Stimulated activated CD8-positive, alpha-beta memory T cell treated with anti-CD3 and anti-CD28 coated beads, Interleukin-4, amount 100 ng/mL, for 1 hour (primary cell): ENCODE data around the gene DDR2.
A peak's percentile ranks its signal among the peaks of the same experiment; 100 is the strongest.
"Not testable (repeated sequence)": the region's sequence is repeated elsewhere in the genome, so short reads cannot be mapped to it uniquely, and the experiment has no call there.

Source experiments
- DNase-seq, 2 donors: peaks; one replicate each; pipeline ENCODE4 v3.0.0-alpha.2; 2020; ENCODE audit warnings: low read depth in 2 of 2, low spot score in 1 of 2

Gene DDR2

GRCh38 chr1:162753998-162754585, 121.8 kb downstream of the DDR2 start:
- DNase-seq, result no peak

DNA sequence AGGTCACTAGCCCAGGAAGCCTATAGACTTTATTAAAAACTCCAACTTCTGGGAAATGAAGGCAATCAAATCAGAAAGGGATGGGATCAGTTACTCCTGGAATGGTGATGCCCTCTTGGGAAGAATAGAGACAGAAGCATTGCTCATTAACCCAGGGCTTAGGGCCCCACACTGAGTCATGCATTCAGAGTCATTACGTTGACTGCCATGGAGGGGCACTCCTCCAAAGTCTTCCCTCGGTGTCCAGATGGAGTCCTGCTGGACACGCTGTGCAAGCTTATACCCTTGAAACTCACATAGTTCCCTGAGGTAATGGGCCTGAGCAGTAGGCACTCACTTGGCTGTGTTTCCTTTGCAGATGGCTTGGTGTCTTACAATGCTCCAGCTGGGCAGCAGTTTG, 123.0 kb downstream of the DDR2 start:
- no peak for DNase-seq

DNA sequence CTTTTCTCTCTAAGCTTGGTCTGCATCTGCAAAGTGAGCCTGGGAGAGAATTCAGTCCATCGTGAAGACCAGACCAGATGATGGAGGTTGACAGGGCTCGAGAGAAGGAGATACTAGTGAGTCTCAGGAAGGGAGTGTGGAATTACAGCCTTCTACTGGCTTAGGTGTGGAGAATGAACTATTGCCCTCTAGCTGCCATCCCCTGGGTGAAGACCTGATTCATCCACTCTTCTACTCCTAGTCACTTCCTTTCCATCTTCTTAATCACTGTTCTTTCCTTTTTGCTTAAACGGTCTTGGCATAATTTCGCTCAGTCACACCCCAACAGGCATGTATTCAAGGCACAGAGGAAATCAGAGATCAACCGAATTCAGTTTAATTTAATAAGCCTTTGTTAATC, 124.3 kb downstream of the DDR2 start:
- DNase-seq, result no peak

DNA sequence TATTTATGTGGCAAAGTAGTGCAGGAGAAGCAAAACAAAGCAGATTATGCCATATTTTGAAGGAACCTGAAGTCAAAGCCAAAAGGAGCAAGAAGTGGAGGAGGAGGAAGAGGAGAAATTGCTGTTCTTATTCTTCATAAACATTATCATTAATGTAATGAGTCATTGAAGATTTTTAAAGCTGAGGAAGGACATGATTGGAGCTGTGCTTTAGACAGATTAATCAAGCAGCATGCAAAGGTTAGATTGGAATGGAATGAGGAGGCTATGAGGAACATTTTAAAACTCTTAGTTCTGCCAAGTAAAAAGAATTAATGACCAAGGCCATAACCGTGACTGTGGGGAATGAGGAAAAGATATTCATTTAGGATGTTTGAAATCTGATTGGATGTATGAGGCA, 125.2 kb downstream of the DDR2 start:
- no peak for DNase-seq

DNA sequence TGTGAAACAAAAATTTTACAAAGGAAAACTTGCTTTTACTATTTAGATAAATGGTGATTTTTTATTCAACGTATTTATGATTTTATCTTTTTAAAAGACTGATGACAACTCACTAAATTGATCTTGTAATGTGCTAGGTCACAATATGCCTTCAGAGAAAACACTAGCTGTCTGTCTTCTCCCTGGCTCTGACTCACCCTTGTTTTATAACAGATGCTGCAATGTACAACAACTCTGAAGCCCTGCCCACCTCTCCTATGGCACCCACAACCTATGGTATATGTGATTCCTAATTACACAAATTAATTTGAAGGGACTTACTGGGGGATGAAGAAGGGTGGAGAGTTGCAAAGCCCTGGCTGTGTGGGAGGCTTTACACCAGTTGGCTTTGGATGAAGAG, 133.5 kb downstream of the DDR2 start:
- DNase-seq, result no peak

GRCh38 chr1:162772571-162773154, 140.4 kb downstream of the DDR2 start:
- no peak for DNase-seq

DNA sequence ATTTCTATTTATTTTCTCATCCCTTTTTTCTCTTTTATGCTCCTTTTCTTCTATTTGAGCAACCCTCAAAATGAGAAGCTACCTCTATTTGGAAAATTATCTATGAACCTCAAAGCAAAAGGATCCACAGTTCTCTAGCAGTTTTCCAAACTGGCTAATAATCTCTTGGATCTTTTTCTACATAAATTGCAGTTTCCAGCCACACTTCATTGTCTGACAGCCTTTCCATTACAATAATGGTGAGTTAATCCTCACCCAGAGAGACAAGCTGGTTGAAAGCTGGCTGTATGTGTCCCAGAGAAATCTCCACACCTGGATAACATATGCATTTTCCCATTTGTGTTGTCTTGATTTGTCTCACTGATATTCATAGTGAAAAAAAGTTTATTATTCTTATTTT, 141.7 kb downstream of the DDR2 start:
- DNase-seq, result no peak

GRCh38 chr1:162779043-162779442, 146.8 kb downstream of the DDR2 start:
- DNase-seq, result no peak

DNA sequence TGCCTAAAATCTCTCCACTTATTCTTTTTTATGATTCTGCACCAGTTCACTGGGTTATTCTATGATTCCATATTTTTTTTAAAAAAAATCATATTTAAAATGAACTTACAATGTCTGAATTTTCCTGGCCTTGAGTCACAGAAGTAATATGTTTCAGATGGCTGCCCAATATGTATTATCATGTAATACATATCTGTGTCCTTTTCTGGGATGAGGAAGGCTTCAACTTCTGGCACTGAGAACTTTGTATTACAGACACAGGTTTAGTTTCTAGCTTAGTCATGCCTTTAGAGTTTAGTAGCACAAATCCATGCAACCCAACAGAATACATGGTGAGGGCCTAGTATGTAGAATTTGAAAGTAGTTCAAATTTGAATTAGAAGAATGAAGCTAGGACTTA, 150.4 kb downstream of the DDR2 start:
- DNase-seq, result no peak

- DNase-seq, result not testable (repeated sequence)
Measured at GRCh38 chr1:162784926-162785325, 152.7 kb downstream of the DDR2 start.

DNA sequence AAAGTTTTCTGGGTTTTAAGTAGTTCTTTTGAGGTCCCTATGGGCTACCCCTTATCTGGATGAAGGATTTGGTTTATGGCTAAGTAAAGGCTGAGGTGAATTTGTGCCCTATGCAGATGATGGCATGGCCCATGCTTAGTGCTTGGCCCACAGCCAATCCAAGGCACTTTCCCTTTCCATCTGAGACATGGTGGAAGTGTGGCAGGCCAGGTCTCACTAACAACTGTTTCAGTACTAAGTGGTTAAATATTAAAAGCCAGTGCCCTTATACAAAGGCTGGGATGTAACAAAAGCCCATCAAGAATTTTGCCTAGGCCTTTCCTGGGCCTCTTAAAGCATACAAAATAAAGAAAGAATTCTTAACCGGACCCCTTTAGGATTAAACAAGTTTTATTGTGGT, 156.5 kb downstream of the DDR2 start:
- DNase-seq, result not testable (repeated sequence)

DNA sequence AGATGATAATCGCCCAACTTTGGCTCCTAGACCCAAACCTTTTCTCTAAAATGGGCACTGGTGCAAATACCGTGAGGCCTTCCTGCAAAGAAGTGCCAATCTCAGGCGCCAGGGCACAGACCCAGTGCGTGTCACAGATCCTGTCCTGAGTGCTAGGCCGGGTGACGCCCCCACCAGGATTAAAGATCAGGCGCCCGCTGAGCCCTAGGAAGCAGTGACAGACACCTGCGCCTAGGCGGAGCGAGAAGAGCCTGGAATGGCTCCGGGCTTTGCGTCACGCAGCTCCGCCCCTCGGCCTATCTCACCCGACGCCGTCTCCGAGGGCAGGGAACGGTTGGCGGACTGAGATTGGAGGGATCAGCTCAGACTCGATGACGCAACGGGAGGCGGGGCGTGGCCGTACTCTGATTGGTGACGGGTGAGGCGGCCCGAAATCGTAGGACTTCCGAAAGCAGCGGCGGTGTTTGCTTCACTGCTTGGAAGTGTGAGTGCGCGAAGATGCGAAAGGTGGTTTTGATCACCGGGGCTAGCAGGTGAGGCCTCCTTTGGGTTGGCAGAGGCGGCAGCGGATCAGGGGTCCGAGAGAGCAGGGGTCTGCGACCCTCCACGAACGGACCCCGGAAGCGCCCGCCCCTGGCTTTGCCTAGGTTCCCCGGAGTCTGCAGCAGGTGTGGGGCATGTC, 158.2 kb downstream of the DDR2 start, which contains the start of gene HSD17B7:
Gene HSD17B7, plus strand, starts transcription at position 400 of the 682 bp plus-strand sequence. Its CDS starts 99 bp downstream, at position 499.
- peak; percentile 30 to 58 for DNase-seq

DNA sequence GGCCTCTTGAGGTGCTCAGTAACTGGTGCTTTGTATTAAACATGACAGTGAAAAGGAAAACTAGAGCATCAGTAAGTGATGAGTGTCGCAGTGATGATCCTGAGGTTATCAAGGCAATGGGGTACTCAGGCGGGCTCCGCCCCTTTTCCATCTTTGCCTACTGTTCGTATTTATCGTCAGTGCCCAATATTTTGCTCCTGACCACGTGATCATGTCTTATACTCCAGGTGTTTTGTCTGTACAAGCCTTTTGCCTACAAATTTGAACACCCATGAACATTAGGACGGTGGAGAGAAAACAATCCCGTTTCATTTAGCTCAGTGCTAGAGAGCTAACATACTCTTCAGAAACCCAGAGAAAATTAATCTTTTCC, 158.7 kb downstream of the DDR2 start:
- DNase-seq, result not testable (repeated sequence)

GRCh38 chr1:162794284-162794683, 162.0 kb downstream of the DDR2 start:
- DNase-seq, result not testable (repeated sequence)

- DNase-seq, result not testable (repeated sequence)
Measured at GRCh38 chr1:162796617-162797279, 164.5 kb downstream of the DDR2 start.

- not testable (repeated sequence) for DNase-seq
Measured at GRCh38 chr1:162799995-162800830, 167.9 kb downstream of the DDR2 start.

DNA sequence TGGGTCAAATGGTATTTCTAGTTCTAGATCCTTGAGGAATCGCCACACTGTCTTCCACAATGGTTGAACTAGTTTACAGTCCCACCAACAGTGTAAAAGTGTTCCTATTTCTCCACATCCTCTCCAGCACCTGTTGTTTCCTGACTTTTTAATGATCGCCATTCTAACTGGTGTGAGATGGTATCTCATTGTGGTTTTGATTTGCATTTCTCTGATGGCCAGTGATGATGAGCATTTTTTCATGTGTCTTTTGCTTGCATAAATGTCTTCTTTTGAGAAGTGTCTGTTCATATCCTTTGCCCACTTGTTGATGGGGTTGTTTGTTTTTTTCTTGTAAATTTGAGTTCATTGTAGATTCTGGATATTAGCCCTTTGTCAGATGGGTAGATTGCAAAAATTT, 175.2 kb downstream of the DDR2 start:
- not testable (repeated sequence) for DNase-seq

DNA sequence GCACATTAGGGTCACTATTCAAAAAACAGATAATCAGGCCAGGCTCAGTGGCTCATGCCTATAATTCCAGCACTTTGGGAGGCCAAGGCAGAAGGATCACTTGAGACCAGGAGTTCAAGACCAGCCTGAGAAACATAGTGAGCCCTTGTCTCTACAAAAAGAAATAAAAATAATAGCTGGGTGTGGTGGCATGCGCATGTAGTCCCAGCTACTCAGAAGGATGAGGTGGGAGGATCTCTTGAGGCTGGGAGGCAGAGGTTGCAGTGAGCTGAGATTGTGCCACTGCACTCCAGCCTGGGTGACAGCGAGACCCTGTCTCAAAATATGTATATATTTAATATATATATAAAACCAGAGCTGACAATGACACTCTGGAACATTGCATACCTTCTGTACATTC, 180.1 kb downstream of the DDR2 start:
- DNase-seq, result not testable (repeated sequence)

DNA sequence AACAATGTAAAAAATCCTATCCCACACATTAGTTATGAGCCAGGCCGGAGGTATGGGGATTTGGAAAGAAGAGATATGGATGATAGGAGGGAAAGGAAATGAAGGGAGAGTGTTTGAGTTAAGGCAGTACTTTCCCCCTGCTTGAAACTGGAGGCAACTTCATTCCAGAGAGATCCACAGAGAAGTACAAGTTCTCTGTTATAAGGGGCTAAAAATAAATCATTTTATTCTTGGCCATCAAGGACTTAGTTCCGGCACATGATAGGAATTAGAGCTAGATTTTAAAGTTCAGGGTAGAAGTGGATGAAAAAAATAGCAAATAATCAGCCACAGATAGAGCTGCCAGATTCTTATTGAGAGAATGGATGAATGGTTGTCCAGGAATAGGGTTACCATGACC, 185.9 kb downstream of the DDR2 start:
- DNase-seq, result not testable (repeated sequence)

- DNase-seq, result not testable (repeated sequence)
Measured at GRCh38 chr1:162818666-162819065, 186.4 kb downstream of the DDR2 start.
